ENCODE data around the gene FOXO3B.
"Not testable (repeated sequence)": the region's sequence is repeated elsewhere in the genome, so short reads cannot be mapped to it uniquely, and the experiment has no call there.

The FOXO3B gene

GRCh38 chr17:18644291-18644690, 37.8 kb downstream of the FOXO3B start, which contains the start of gene TBC1D28:
Gene TBC1D28, minus strand, starts transcription at chr17:18644391. Its CDS starts 3,039 bp downstream, at chr17:18641352.
- DNase-seq, result not testable (repeated sequence)

DNA sequence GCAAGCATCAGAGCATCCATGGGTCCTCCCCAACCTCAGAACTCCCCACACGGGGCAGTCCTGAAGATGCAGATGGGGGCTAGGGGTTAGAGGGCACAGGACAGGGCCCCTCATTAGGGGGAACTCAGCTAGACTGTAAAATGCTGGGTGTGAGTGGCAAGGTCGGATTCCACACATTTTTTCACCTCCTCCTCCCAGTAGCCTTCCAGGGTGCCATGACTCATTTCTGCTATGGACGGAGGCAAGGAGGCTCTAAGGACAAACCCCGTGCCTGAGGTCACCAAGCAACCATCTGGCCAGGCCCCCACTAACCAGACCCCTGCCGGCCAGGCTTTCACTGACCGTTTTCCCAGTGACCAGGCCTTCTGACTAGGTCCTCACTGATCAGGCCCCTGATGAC, 39.0 kb downstream of the FOXO3B start:
- DNase-seq, result not testable (repeated sequence)

DNA sequence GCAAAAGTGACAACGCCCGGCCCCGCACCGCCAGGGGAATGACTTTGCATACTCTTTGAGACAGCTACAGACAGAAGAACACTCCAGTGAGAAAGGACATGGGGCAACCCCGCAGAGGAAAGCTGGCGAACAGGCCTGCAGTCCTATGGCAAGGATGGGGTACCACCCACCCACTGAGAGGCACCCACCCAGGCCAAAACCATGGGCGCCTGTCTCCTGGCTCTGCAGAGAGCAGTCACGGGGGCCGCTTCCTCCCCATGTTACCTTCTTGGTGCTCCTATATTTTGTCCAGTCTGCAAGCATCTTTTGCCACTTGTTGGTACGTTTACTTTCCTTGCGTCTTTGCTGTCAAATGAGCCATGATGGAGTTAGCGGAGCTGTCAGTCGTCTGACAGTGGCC, 43.8 kb downstream of the FOXO3B start:
- DNase-seq, result not testable (repeated sequence)

GRCh38 chr17:18636237-18636636, 45.9 kb downstream of the FOXO3B start:
- not testable (repeated sequence) for DNase-seq

DNA sequence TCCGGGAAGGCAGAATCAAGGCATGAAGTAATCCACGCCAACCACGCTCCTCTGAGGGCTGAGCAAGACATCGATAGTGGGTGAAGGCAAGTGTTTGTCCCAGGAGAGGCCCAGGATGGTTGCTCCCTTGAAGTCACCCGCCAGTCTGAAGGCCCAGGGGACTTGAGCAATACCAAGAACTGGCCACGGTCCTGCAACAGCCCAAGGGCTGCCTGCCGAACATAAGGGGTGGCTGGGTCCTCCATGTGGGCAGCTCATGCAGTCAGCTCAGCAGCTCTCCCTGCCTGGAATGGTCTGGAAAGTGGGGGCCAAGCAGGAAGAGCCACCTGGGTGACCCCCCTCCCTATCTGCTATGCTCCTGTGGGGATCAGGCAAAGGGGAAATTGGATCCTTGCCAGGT, 46.3 kb downstream of the FOXO3B start:
- DNase-seq, result not testable (repeated sequence)

GRCh38 chr17:18634550-18635263, 47.4 kb downstream of the FOXO3B start:
- DNase-seq, result not testable (repeated sequence)

Measured in right hindlimb (tissue), 1 donor.